Measurements from ENCODE around the gene ZDHHC11B.
A peak's percentile ranks its signal among the peaks of the same experiment; 100 is the strongest.
"Not testable (repeated sequence)": the region's sequence is repeated elsewhere in the genome, so short reads cannot be mapped to it uniquely, and the experiment has no call there.

Gene ZDHHC11B

GRCh38 chr5:801472-801871 lies 16.9 kb upstream of the ZDHHC11B start:
- no peak for DNase-seq (ENCODE audit: low read depth)
- no peak overlapping the region for H3K4me3 ChIP-seq (ENCODE audit: low read depth, low read length)
- TF ChIP-seq CTCF (conservative IDR thresholded peaks at IDR 0.05; ENCODE audit: low read depth, low read length): no peak

- not testable (repeated sequence) for H3K4me3 ChIP-seq (ENCODE audit: low read depth, low read length); DNase-seq (ENCODE audit: low read depth)
These were observed 16.5 kb upstream of the ZDHHC11B start for GRCh38 chr5:801055-801454.

GRCh38 chr5:798505-799138 lies 14.1 kb upstream of the ZDHHC11B start:
- DNase-seq (ENCODE audit: low read depth); H3K4me3 ChIP-seq (ENCODE audit: low read depth, low read length): not testable (repeated sequence)

- DNase-seq (ENCODE audit: low read depth); H3K4me3 ChIP-seq (ENCODE audit: low read depth, low read length): not testable (repeated sequence)
These were observed 13.5 kb upstream of the ZDHHC11B start for GRCh38 chr5:797986-798385.

- DNase-seq (ENCODE audit: low read depth): not testable (repeated sequence)
These were observed 11.3 kb upstream of the ZDHHC11B start for GRCh38 chr5:795873-796272.

GRCh38 chr5:794948-795347 lies 10.4 kb upstream of the ZDHHC11B start:
- H3K4me3 ChIP-seq (ENCODE audit: low read depth, low read length); DNase-seq (ENCODE audit: low read depth): not testable (repeated sequence)

More at GRCh38 chr5:795873-796272, 11.3 kb upstream of the ZDHHC11B start:
- H3K4me3 ChIP-seq (ENCODE audit: low read depth, low read length): not testable (repeated sequence)

- H3K4me3 ChIP-seq (ENCODE audit: low read depth, low read length); DNase-seq (ENCODE audit: low read depth): not testable (repeated sequence)
These were observed 4.2 kb upstream of the ZDHHC11B start for GRCh38 chr5:788703-789102.

- not testable (repeated sequence) for DNase-seq (ENCODE audit: low read depth); H3K4me3 ChIP-seq (ENCODE audit: low read depth, low read length)
These were observed 3.3 kb upstream of the ZDHHC11B start for GRCh38 chr5:787857-788233.

- not testable (repeated sequence) for H3K4me3 ChIP-seq (ENCODE audit: low read depth, low read length); DNase-seq (ENCODE audit: low read depth)
These were observed 2.8 kb upstream of the ZDHHC11B start for GRCh38 chr5:787224-787856.

GRCh38 chr5:785181-785705 lies 714 bp upstream of the ZDHHC11B start:
- H3K4me3 ChIP-seq (ENCODE audit: low read depth, low read length); DNase-seq (ENCODE audit: low read depth): not testable (repeated sequence)

- not testable (repeated sequence) for DNase-seq (ENCODE audit: low read depth)
- peak overlapping the region; percentile 14 for H3K4me3 ChIP-seq (ENCODE audit: low read depth, low read length)
These were observed 575 bp downstream of the ZDHHC11B start for GRCh38 chr5:783881-784427.

- H3K4me3 ChIP-seq (ENCODE audit: low read depth, low read length); DNase-seq (ENCODE audit: low read depth): not testable (repeated sequence)
These were observed 1.3 kb downstream of the ZDHHC11B start for GRCh38 chr5:783049-783802.

- not testable (repeated sequence) for H3K4me3 ChIP-seq (ENCODE audit: low read depth, low read length); DNase-seq (ENCODE audit: low read depth)
These were observed 2.2 kb downstream of the ZDHHC11B start for GRCh38 chr5:782356-782755.

GRCh38 chr5:780571-780970 lies 4.0 kb downstream of the ZDHHC11B start:
- not testable (repeated sequence) for H3K4me3 ChIP-seq (ENCODE audit: low read depth, low read length); DNase-seq (ENCODE audit: low read depth)

- not testable (repeated sequence) for DNase-seq (ENCODE audit: low read depth)
These were observed 5.6 kb downstream of the ZDHHC11B start for GRCh38 chr5:778967-779366.

GRCh38 chr5:778421-778820 lies 6.1 kb downstream of the ZDHHC11B start:
- H3K4me3 ChIP-seq (ENCODE audit: low read depth, low read length); DNase-seq (ENCODE audit: low read depth): not testable (repeated sequence)

More at GRCh38 chr5:778967-779366, 5.6 kb downstream of the ZDHHC11B start:
- not testable (repeated sequence) for H3K4me3 ChIP-seq (ENCODE audit: low read depth, low read length)

All from choroid plexus epithelial cell (primary cell).